Osteoblast (primary cell): ENCODE data around the gene KHDRBS1. TPM values are rescaled to one million over a fixed set of nuclear protein-coding genes. Genes with fewer than 3 reads are reported as not detected.

ENCODE experiments used
- DNase-seq: peaks from one replicate; pipeline ENCODE4 v3.0.0; 2011; ENCODE audit warnings: low spot score, mixed read lengths; ENCODE audit not compliant: insufficient read length; ENCODE audit errors: missing footprints
- H2AFZ ChIP-seq: 2 replicates; pipeline ENCODE4 v1.6.0; 2011; ENCODE audit warnings: mild to moderate bottlenecking, low read length
- H3K27ac ChIP-seq: 2 replicates; pipeline ENCODE4 v1.5.1; 2011; ENCODE audit warnings: mild to moderate bottlenecking, low read depth, low read length, moderate library complexity
- H3K27me3 ChIP-seq: 2 replicates; pipeline ENCODE4 v1.6.0; 2012; ENCODE audit warnings: mild to moderate bottlenecking, control low read depth, inconsistent platforms, low read length, moderate library complexity; ENCODE audit not compliant: insufficient read depth
- H3K36me3 ChIP-seq: 2 replicates; pipeline ENCODE4 v1.5.1; 2011; ENCODE audit warnings: mild to moderate bottlenecking, low read length, control low read depth, moderate library complexity; ENCODE audit not compliant: insufficient read depth
- H3K4me1 ChIP-seq: 2 replicates; pipeline ENCODE4 v1.5.1; 2011; ENCODE audit warnings: mild to moderate bottlenecking, low read length, control low read depth, moderate library complexity; ENCODE audit not compliant: insufficient read depth
- H3K4me2 ChIP-seq: 2 replicates; pipeline ENCODE4 v1.6.0; 2011; ENCODE audit warnings: mild to moderate bottlenecking, low read length; ENCODE audit not compliant: insufficient read depth
- H3K4me3 ChIP-seq: fragments of 200-600 bp; sonication (generic); 3 replicates; pipeline ENCODE4 v1.5.1; 2012; ENCODE audit warnings: mild to moderate bottlenecking, low read length, inconsistent platforms; ENCODE audit not compliant: insufficient read depth
- H3K79me2 ChIP-seq: 2 replicates; pipeline ENCODE4 v1.6.0; 2012; ENCODE audit warnings: mild to moderate bottlenecking, low read length, control low read depth, inconsistent platforms; ENCODE audit not compliant: insufficient read depth
- H3K9me3 ChIP-seq: 2 replicates; pipeline ENCODE4 v1.5.1; 2011; ENCODE audit warnings: low read depth, low read length, control low read depth
- H4K20me1 ChIP-seq: 2 replicates; pipeline ENCODE4 v1.6.0; 2012; ENCODE audit warnings: mild to moderate bottlenecking, low read length, control low read depth; ENCODE audit not compliant: insufficient read depth
- CTCF ChIP-seq: IDR thresholded peaks from 2 replicates; pipeline ENCODE4 v1.5.1; 2011; ENCODE audit warnings: mild to moderate bottlenecking, low read depth, low read length, moderate library complexity; ENCODE audit errors: extremely low read depth
- total RNA-seq: library from RNA; depleted of rRNA; stranded (reverse); fragments of >200 nt; gene quantifications from 2 replicates; pipeline ENCODE4 v1.2.3, GENCODE V29; 2012

KHDRBS1 gene
- total RNA-seq, 1 donor, result 52.8 TPM

GRCh38 chr1:32032275-32032615 lies 18.6 kb downstream of the KHDRBS1 start:
- peaks cover 51% of the 10 kb centered on the region for H3K36me3 ChIP-seq
- H3K27ac ChIP-seq, result peak overlapping the region; percentile 52
- H3K4me1 ChIP-seq, result peaks cover 19% of the 10 kb centered on the region
- H3K27me3 ChIP-seq, result no peaks in the 10 kb centered on the region
- H4K20me1 ChIP-seq, result peaks cover 82% of the 10 kb centered on the region
- H3K4me2 ChIP-seq, result peak overlapping the region; percentile 37
- no peak overlapping the region for H2AFZ ChIP-seq
- TF ChIP-seq CTCF, result no peak
- H3K79me2 ChIP-seq, result peaks cover 97% of the 10 kb centered on the region
- H3K4me3 ChIP-seq, result no peak overlapping the region
- no peaks in the 10 kb centered on the region for H3K9me3 ChIP-seq
- DNase-seq, result no peak

GRCh38 chr1:32035119-32035518 lies 21.5 kb downstream of the KHDRBS1 start:
- Histone ChIP-seq H3K27ac (no peak overlapping the region), H2AFZ (no peak overlapping the region), H3K9me3 (no peaks in the 10 kb centered on the region), H3K4me2 (no peak overlapping the region), H3K4me1 (peaks cover 22% of the 10 kb centered on the region), H3K79me2 (peaks cover 97% of the 10 kb centered on the region), H3K4me3 (no peak overlapping the region), H4K20me1 (peaks cover 72% of the 10 kb centered on the region), H3K36me3 (peaks cover 79% of the 10 kb centered on the region), H3K27me3 (no peaks in the 10 kb centered on the region)
- TF ChIP-seq CTCF, result no peak
- DNase-seq, result no peak

GRCh38 chr1:32040711-32041110 lies 27.0 kb downstream of the KHDRBS1 start:
- DNase-seq, result no peak
- Histone ChIP-seq H4K20me1 (peaks cover 29% of the 10 kb centered on the region), H3K9me3 (no peaks in the 10 kb centered on the region), H3K79me2 (peaks cover 70% of the 10 kb centered on the region), H3K36me3 (peaks cover 55% of the 10 kb centered on the region), H3K27ac (no peak overlapping the region), H3K27me3 (no peaks in the 10 kb centered on the region), H3K4me1 (peaks cover 3% of the 10 kb centered on the region), H3K4me2 (no peak overlapping the region), H3K4me3 (no peak overlapping the region), H2AFZ (no peak overlapping the region)
- TF ChIP-seq CTCF, result no peak

- Histone ChIP-seq H3K27ac (no peak overlapping the region), H3K4me1 (peaks cover 3% of the 10 kb centered on the region), H3K4me2 (no peak overlapping the region), H4K20me1 (peaks cover 16% of the 10 kb centered on the region), H3K27me3 (no peaks in the 10 kb centered on the region), H3K79me2 (peaks cover 65% of the 10 kb centered on the region), H3K36me3 (peaks cover 52% of the 10 kb centered on the region), H2AFZ (no peak overlapping the region), H3K4me3 (no peak overlapping the region), H3K9me3 (no peaks in the 10 kb centered on the region)
- DNase-seq, result no peak
- no peak for TF ChIP-seq CTCF
Observed at GRCh38 chr1:32042330-32042729, 28.7 kb downstream of the KHDRBS1 start.
